GM23338 (cell line): ENCODE measurements around the gene FAM53B. TPM values are rescaled to one million over a fixed set of nuclear protein-coding genes. Genes with fewer than 3 reads are reported as not detected.

Experiments
- ATAC-seq: fragments of 200-7000 bp; cut with Tn5 transposase; 3 replicates; pipeline ENCODE4 v1.9.1; 2020
- DNase-seq: peaks from one replicate; pipeline ENCODE4 v3.0.0-alpha.2; 2015; ENCODE audit warnings: low spot score
- H2AFZ ChIP-seq: fragments of 200-600 bp; sonication (generic); 2 replicates; pipeline ENCODE4 v1.8.0; 2016; ENCODE audit warnings: antibody characterized with exemption, mild to moderate bottlenecking, moderate library complexity
- H3F3A ChIP-seq: fragments of 200-600 bp; sonication (generic); replicated peaks from 2 replicates; pipeline ENCODE4 v1.8.0; 2017; ENCODE audit warnings: antibody characterized with exemption, mixed run types, low read depth
- H3K27ac ChIP-seq: fragments of 200-600 bp; sonication (generic); 2 replicates; pipeline ENCODE4 v1.6.1; 2016; ENCODE audit warnings: low read depth
- H3K27me3 ChIP-seq: fragments of 200-600 bp; sonication (generic); 2 replicates; pipeline ENCODE4 v1.8.0; 2016; ENCODE audit warnings: mild to moderate bottlenecking, mixed run types, moderate library complexity; ENCODE audit not compliant: insufficient read depth
- H3K36me3 ChIP-seq: fragments of 200-600 bp; sonication (generic); 2 replicates; pipeline ENCODE4 v1.8.0; 2016; ENCODE audit warnings: mild to moderate bottlenecking; ENCODE audit not compliant: insufficient read depth
- H3K4me1 ChIP-seq: fragments of 200-600 bp; sonication (generic); 2 replicates; pipeline ENCODE4 v1.8.0; 2016; ENCODE audit warnings: mild to moderate bottlenecking, moderate library complexity; ENCODE audit not compliant: insufficient read depth
- H3K4me2 ChIP-seq: fragments of 200-600 bp; sonication (generic); 2 replicates; pipeline ENCODE4 v1.7.1; 2017; ENCODE audit warnings: mixed run types
- H3K4me3 ChIP-seq: fragments of 200-600 bp; sonication (generic); 2 replicates; pipeline ENCODE4 v1.6.1; 2016; ENCODE audit warnings: mixed run types
- H3K79me2 ChIP-seq: fragments of 200-600 bp; sonication (generic); replicated peaks from 2 replicates; pipeline ENCODE4 v1.8.0; 2017; ENCODE audit warnings: mild to moderate bottlenecking; ENCODE audit not compliant: insufficient read depth
- H3K9me2 ChIP-seq: fragments of 200-600 bp; sonication (generic); 2 replicates; pipeline ENCODE4 v1.8.0; 2017; ENCODE audit not compliant: insufficient read depth
- H4K20me1 ChIP-seq: fragments of 200-600 bp; sonication (generic); replicated peaks from 2 replicates; pipeline ENCODE4 v1.8.0; 2017; ENCODE audit warnings: mild to moderate bottlenecking; ENCODE audit not compliant: insufficient read depth
- H3K27ac Mint-ChIP-seq: 2 replicates; pipeline ENCODE4 v1.8.0; 2020; ENCODE audit warnings: inconsistent platforms, mild to moderate bottlenecking, moderate library complexity, mixed read lengths
- H3K27me3 Mint-ChIP-seq: 3 replicates; pipeline ENCODE4 v1.8.0; 2022; ENCODE audit warnings: low read depth, mild to moderate bottlenecking, moderate library complexity, mixed read lengths, inconsistent platforms; ENCODE audit not compliant: insufficient read depth, poor library complexity
- H3K36me3 Mint-ChIP-seq: 3 replicates; pipeline ENCODE4 v1.8.0; 2021; ENCODE audit warnings: low read depth, mild to moderate bottlenecking, inconsistent platforms, moderate library complexity, mixed read lengths
- H3K4me1 Mint-ChIP-seq: 3 replicates; pipeline ENCODE4 v1.8.0; 2020; ENCODE audit warnings: mild to moderate bottlenecking, inconsistent platforms, mixed read lengths
- H3K4me3 Mint-ChIP-seq: 3 replicates; pipeline ENCODE4 v1.8.0; 2021; ENCODE audit warnings: moderate library complexity, mild to moderate bottlenecking, inconsistent platforms, mixed read lengths
- H3K9me3 Mint-ChIP-seq: 3 replicates; pipeline ENCODE4 v1.8.0; 2020; ENCODE audit warnings: moderate library complexity, mild to moderate bottlenecking, inconsistent platforms, mixed read lengths
- EZH2phosphoT487 ChIP-seq: fragments of 200-600 bp; sonication (generic); IDR thresholded peaks from one replicate; pipeline ENCODE4 v1.8.1; 2018; ENCODE audit warnings: antibody characterized with exemption; ENCODE audit not compliant: unreplicated experiment
- POLR2AphosphoS5 ChIP-seq: IDR thresholded peaks from 2 replicates; pipeline ENCODE4 v1.6.1; 2016; ENCODE audit warnings: antibody characterized with exemption, low read depth
- STAT1 ChIP-seq: IDR thresholded peaks from one replicate; pipeline ENCODE4 v1.6.1; 2016; ENCODE audit warnings: antibody characterized with exemption; ENCODE audit not compliant: unreplicated experiment
- polyA plus RNA-seq: library from polyadenylated mRNA; unstranded; fragments of >200 nt; fragmentation: Nextera tagmentation; extraction: Ambion mirVana; gene quantifications from 2 replicates; pipeline ENCODE4 v1.2.1, GENCODE V29; 2016
- total RNA-seq: library from RNA; depleted of rRNA; stranded (reverse); fragments of >200 nt; shearing (Covaris generic); gene quantifications from 2 replicates; pipeline ENCODE4 v1.2.3, GENCODE V29; 2014
- TF ChIP-seq, protein P1 (sequence below): fragments of 250-450 bp; sonication (Bioruptor Pico); IDR thresholded peaks from 2 replicates; pipeline ENCODE4 v1.5.0; 2020; ENCODE audit warnings: mild to moderate bottlenecking, moderate library complexity
- TF ChIP-seq, protein P2 (sequence below), 2 experiments: fragments of 200-600 bp in 1 of 2; sonication (generic) in 1 of 2; conservative IDR thresholded peaks; 2 replicates each; pipeline versions ENCODE4 v1.5.1 to v1.6.1; 2016 to 2017; ENCODE audit warnings: antibody characterized with exemption in 2 of 2, low read depth in 2 of 2, mild to moderate bottlenecking in 2 of 2, moderate library complexity in 1 of 2

FAM53B gene
- total and polyA plus RNA-seq, 2 experiments from 2014 or later, result 3.0 to 20.3 TPM

DNA sequence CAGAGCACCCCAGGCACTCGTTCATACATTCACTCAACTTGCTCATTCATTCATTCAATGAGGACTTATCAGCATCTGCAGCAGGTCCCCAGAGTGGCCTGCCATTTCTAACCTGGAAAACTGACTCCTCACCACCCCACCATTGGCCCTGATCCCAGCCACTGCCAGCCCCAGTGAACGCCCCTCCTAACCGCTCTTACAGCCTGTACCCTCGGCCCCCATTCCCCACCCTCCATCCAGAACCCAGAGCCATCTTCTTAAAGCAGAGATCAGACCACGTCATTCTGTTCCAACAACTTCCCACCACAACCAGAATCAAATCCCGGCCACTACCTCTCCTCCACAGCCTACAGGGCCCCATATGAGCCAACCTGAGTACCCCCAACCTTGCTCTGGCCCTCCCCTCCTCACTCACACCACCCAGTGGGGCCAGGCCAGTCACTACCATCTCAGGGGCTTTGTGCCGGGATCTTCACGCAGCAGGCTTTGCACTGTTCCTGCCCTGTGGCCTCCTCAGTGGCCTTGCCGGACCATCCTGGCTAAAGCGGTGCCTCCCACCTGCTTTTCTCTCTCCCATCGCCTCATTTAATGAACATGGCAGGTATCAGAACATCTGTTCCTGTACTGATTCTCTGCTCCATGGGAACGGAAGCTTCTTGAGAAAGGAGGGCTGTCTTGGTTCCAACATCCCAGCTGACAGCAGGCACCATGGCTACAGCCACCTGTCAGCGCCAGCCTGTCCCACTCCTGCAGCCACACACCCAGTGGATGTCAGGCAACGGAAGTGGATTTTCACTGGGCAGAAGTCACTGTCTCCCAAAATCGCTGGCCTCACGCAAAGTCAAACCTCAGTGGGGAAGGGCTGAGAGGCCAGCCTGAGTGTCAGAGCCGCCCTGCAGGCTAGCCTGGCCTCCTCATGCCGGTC, 45.4 kb downstream of the FAM53B start:
- Histone ChIP-seq H3K4me3 (no peak overlapping the region), H2AFZ (no peak overlapping the region), H3K27ac (no peak overlapping the region), H4K20me1 (no peaks in the 10 kb centered on the region), H3K4me1 (no peaks in the 10 kb centered on the region), H3F3A (no peaks in the 10 kb centered on the region), H3K79me2 (no peaks in the 10 kb centered on the region), H3K36me3 (no peaks in the 10 kb centered on the region), H3K4me2 (no peak overlapping the region), H3K9me2 (no peaks in the 10 kb centered on the region), H3K27me3 (no peaks in the 10 kb centered on the region)
- Mint-ChIP-seq H3K4me1 (peaks cover 15% of the 10 kb centered on the region), H3K36me3 (peaks cover 4% of the 10 kb centered on the region; the same call in 2 of the 3 replicates), H3K27me3 (peaks cover 5% of the 10 kb centered on the region), H3K27ac (no peak overlapping the region; the same call in 1 of the 2 replicates), H3K4me3 (no peak overlapping the region), H3K9me3 (no peaks in the 10 kb centered on the region)
- no peak for DNase-seq
- no peak for ATAC-seq
- TF ChIP-seq STAT1 (no peak), EZH2phosphoT487 (no peak), POLR2AphosphoS5 (no peak)
- TF ChIP-seq, protein P1, sequence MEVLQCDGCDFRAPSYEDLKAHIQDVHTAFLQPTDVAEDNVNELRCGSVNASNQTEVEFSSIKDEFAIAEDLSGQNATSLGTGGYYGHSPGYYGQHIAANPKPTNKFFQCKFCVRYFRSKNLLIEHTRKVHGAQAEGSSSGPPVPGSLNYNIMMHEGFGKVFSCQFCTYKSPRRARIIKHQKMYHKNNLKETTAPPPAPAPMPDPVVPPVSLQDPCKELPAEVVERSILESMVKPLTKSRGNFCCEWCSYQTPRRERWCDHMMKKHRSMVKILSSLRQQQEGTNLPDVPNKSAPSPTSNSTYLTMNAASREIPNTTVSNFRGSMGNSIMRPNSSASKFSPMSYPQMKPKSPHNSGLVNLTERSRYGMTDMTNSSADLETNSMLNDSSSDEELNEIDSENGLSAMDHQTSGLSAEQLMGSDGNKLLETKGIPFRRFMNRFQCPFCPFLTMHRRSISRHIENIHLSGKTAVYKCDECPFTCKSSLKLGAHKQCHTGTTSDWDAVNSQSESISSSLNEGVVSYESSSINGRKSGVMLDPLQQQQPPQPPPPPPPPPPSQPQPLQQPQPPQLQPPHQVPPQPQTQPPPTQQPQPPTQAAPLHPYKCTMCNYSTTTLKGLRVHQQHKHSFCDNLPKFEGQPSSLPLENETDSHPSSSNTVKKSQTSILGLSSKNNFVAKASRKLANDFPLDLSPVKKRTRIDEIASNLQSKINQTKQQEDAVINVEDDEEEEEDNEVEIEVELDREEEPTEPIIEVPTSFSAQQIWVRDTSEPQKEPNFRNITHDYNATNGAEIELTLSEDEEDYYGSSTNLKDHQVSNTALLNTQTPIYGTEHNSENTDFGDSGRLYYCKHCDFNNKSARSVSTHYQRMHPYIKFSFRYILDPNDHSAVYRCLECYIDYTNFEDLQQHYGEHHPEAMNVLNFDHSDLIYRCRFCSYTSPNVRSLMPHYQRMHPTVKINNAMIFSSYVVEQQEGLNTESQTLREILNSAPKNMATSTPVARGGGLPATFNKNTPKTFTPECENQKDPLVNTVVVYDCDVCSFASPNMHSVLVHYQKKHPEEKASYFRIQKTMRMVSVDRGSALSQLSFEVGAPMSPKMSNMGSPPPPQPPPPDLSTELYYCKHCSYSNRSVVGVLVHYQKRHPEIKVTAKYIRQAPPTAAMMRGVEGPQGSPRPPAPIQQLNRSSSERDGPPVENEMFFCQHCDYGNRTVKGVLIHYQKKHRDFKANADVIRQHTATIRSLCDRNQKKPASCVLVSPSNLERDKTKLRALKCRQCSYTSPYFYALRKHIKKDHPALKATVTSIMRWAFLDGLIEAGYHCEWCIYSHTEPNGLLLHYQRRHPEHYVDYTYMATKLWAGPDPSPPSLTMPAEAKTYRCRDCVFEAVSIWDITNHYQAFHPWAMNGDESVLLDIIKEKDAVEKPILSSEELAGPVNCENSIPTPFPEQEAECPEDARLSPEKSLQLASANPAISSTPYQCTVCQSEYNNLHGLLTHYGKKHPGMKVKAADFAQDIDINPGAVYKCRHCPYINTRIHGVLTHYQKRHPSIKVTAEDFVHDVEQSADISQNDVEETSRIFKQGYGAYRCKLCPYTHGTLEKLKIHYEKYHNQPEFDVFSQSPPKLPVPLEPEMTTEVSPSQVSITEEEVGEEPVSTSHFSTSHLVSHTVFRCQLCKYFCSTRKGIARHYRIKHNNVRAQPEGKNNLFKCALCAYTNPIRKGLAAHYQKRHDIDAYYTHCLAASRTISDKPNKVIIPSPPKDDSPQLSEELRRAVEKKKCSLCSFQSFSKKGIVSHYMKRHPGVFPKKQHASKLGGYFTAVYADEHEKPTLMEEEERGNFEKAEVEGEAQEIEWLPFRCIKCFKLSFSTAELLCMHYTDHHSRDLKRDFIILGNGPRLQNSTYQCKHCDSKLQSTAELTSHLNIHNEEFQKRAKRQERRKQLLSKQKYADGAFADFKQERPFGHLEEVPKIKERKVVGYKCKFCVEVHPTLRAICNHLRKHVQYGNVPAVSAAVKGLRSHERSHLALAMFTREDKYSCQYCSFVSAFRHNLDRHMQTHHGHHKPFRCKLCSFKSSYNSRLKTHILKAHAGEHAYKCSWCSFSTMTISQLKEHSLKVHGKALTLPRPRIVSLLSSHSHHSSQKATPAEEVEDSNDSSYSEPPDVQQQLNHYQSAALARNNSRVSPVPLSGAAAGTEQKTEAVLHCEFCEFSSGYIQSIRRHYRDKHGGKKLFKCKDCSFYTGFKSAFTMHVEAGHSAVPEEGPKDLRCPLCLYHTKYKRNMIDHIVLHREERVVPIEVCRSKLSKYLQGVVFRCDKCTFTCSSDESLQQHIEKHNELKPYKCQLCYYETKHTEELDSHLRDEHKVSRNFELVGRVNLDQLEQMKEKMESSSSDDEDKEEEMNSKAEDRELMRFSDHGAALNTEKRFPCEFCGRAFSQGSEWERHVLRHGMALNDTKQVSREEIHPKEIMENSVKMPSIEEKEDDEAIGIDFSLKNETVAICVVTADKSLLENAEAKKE (CRISPR knock-in tag), result no peak
- TF ChIP-seq, protein P2, sequence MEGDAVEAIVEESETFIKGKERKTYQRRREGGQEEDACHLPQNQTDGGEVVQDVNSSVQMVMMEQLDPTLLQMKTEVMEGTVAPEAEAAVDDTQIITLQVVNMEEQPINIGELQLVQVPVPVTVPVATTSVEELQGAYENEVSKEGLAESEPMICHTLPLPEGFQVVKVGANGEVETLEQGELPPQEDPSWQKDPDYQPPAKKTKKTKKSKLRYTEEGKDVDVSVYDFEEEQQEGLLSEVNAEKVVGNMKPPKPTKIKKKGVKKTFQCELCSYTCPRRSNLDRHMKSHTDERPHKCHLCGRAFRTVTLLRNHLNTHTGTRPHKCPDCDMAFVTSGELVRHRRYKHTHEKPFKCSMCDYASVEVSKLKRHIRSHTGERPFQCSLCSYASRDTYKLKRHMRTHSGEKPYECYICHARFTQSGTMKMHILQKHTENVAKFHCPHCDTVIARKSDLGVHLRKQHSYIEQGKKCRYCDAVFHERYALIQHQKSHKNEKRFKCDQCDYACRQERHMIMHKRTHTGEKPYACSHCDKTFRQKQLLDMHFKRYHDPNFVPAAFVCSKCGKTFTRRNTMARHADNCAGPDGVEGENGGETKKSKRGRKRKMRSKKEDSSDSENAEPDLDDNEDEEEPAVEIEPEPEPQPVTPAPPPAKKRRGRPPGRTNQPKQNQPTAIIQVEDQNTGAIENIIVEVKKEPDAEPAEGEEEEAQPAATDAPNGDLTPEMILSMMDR (conservative IDR thresholded peaks at IDR 0.05; ENCODE audit: low read depth in 2 of 2), result no peak
